ENCODE data around the gene NUDT19. TPM values are rescaled to one million over a fixed set of nuclear protein-coding genes. Genes with fewer than 3 reads are reported as not detected.

NUDT19 gene
- total RNA-seq, 6 donors from 2014 or later, result 9.4 to 21.6 (median 15.3) TPM

- peaks cover 29 to 45% (median 35%) of the 10 kb centered on the region in 4 donors for H3K4me1 ChIP-seq
- no peaks in the 10 kb centered on the region for H3K36me3 ChIP-seq
- peaks cover 0 to 16% (median 12%) of the 10 kb centered on the region in 4 donors for H3K27me3 ChIP-seq
- peak overlapping the region; percentile 92 to 99 (median 94) for H3K4me3 ChIP-seq
- H3K9me3 ChIP-seq, result no peaks in the 10 kb centered on the region
- H3K27ac ChIP-seq, result peak overlapping the region in 1 of 4 donors; percentile 90
- DNase-seq (peak in 1 of 2 donors; percentile 90), ATAC-seq (ENCODE audit: low FRiP score in 2 of 2) (no peak)
- 11% methylated on average over 18 of the region's 93 CpGs; no CpG with 5 or more reads in 1 of the 2 donors for WGBS, 2 donors
- TF ChIP-seq POLR2AphosphoS5 (IDR thresholded peaks at IDR 0.05) (no peak), CTCF (IDR thresholded peaks at IDR 0.05) (peak in 1 of 6 experiments; percentile 20)
Observed at GRCh38 chr19:32676186-32676894, 15.3 kb upstream of the NUDT19 start.

GRCh38 chr19:32676895-32677359 lies 14.7 kb upstream of the NUDT19 start:
- peaks cover 29 to 45% (median 35%) of the 10 kb centered on the region in 4 donors for H3K4me1 ChIP-seq
- H3K36me3 ChIP-seq, result no peaks in the 10 kb centered on the region
- TF ChIP-seq CTCF (IDR thresholded peaks at IDR 0.05) (no peak), EP300 (IDR thresholded peaks at IDR 0.05) (no peak), POLR2AphosphoS5 (IDR thresholded peaks at IDR 0.05) (no peak), POLR2A (IDR thresholded peaks at IDR 0.05) (no peak)
- no peaks in the 10 kb centered on the region for H3K9me3 ChIP-seq
- ATAC-seq (ENCODE audit: low FRiP score in 2 of 2), result no peak
- H3K4me3 ChIP-seq, result peak overlapping the region in 2 of 4 donors; percentile 92 to 99
- no peak overlapping the region for H3K27ac ChIP-seq
- 20 to 40% methylated on average over 4 to 28 of the region's 33 CpGs for WGBS, 2 donors
- H3K27me3 ChIP-seq, result peaks cover 0 to 16% (median 12%) of the 10 kb centered on the region in 4 donors
- DNase-seq, result no peak

- H3K9me3 ChIP-seq, result no peaks in the 10 kb centered on the region
- no peak overlapping the region for H3K4me3 ChIP-seq
- peaks cover 0 to 16% (median 12%) of the 10 kb centered on the region in 4 donors for H3K27me3 ChIP-seq
- peaks cover 29 to 41% (median 34%) of the 10 kb centered on the region in 4 donors for H3K4me1 ChIP-seq
- WGBS, 2 donors, result 51 to 58% methylated on average over 9 of the region's 9 CpGs
- ATAC-seq (ENCODE audit: low FRiP score in 2 of 2) (no peak), DNase-seq (peak in 1 of 2 donors; percentile 77)
- H3K27ac ChIP-seq, result no peak overlapping the region
- H3K36me3 ChIP-seq, result no peaks in the 10 kb centered on the region
- no peak for TF ChIP-seq CTCF (IDR thresholded peaks at IDR 0.05)
- TF ChIP-seq EP300 (IDR thresholded peaks at IDR 0.05), result no peak
- no peak for TF ChIP-seq POLR2AphosphoS5 (IDR thresholded peaks at IDR 0.05)
- no peak for TF ChIP-seq POLR2A (IDR thresholded peaks at IDR 0.05)
Observed at GRCh38 chr19:32677657-32678056, 14.0 kb upstream of the NUDT19 start.

- Histone ChIP-seq H3K4me1 (peaks cover 8 to 16% (median 13%) of the 10 kb centered on the region in 4 donors), H3K4me3 (no peak overlapping the region), H3K36me3 (no peaks in the 10 kb centered on the region), H3K9me3 (no peaks in the 10 kb centered on the region), H3K27ac (no peak overlapping the region), H3K27me3 (peaks cover 0 to 14% (median 11%) of the 10 kb centered on the region in 4 donors)
- TF ChIP-seq EP300 (IDR thresholded peaks at IDR 0.05) (no peak), CTCF (IDR thresholded peaks at IDR 0.05) (no peak), POLR2A (IDR thresholded peaks at IDR 0.05) (no peak), POLR2AphosphoS5 (IDR thresholded peaks at IDR 0.05) (no peak)
- no peak for ATAC-seq (ENCODE audit: low FRiP score in 2 of 2)
- 74 to 83% methylated on average over 2 of the region's 2 CpGs for WGBS, 2 donors
- no peak for DNase-seq
Observed at GRCh38 chr19:32680986-32681385, 10.6 kb upstream of the NUDT19 start.

All from upper lobe of left lung (tissue), 6 donors.